Astrocyte (in vitro differentiated cells and primary cell): Measurements from ENCODE around the gene ICA1. TPM values are rescaled to one million over a fixed set of nuclear protein-coding genes. Genes with fewer than 3 reads are reported as not detected.
A peak's percentile ranks its signal among the peaks of the same experiment; 100 is the strongest.

Experiments used
- DNase-seq: peaks from one replicate; pipeline ENCODE4 v3.0.0-alpha.2; 2010; ENCODE audit warnings: low read depth
- FAIRE-seq: peaks from 2 replicates; lab custom pipeline; 2011; peaks lifted over from hg19 to GRCh38; lab: Jason Lieb, UNC
- H2AFZ ChIP-seq: 2 replicates; pipeline ENCODE4 v1.6.0; 2012; ENCODE audit warnings: low read depth, low read length, inconsistent platforms
- H3K27ac ChIP-seq: 2 replicates; pipeline ENCODE4 v1.5.1; 2011; ENCODE audit warnings: low read depth, low read length, inconsistent platforms
- H3K27me3 ChIP-seq: 2 replicates; pipeline ENCODE4 v1.6.0; 2011; ENCODE audit warnings: low read length, inconsistent platforms; ENCODE audit not compliant: insufficient read depth
- H3K36me3 ChIP-seq: 2 replicates; pipeline ENCODE4 v1.5.1; 2011; ENCODE audit warnings: low read length, inconsistent platforms; ENCODE audit not compliant: insufficient read depth
- H3K4me1 ChIP-seq: 2 replicates; pipeline ENCODE4 v1.5.1; 2011; ENCODE audit warnings: low read length, inconsistent platforms; ENCODE audit not compliant: insufficient read depth
- H3K4me2 ChIP-seq: 2 replicates; pipeline ENCODE4 v1.6.0; 2012; ENCODE audit warnings: low read length, inconsistent platforms
- H3K4me3 ChIP-seq: 2 replicates; pipeline ENCODE4 v1.5.1; 2011; ENCODE audit warnings: low read depth, mild to moderate bottlenecking, low read length, inconsistent platforms; ENCODE audit not compliant: insufficient read depth
- H3K79me2 ChIP-seq: 2 replicates; pipeline ENCODE4 v1.6.0; 2012; ENCODE audit warnings: mild to moderate bottlenecking, low read length, inconsistent platforms; ENCODE audit not compliant: insufficient read depth
- H3K9ac ChIP-seq: 2 replicates; pipeline ENCODE4 v1.6.0; 2012; ENCODE audit warnings: mild to moderate bottlenecking, low read length, inconsistent platforms
- H3K9me3 ChIP-seq: 2 replicates; pipeline ENCODE4 v1.5.1; 2012; ENCODE audit warnings: low read depth, mild to moderate bottlenecking, low read length, inconsistent platforms; ENCODE audit not compliant: insufficient read depth
- H4K20me1 ChIP-seq: 2 replicates; pipeline ENCODE4 v1.6.0; 2012; ENCODE audit warnings: low read length, inconsistent platforms; ENCODE audit not compliant: insufficient read depth
- H3K27ac Mint-ChIP-seq: one replicate; pipeline ENCODE4 v1.8.0; 2021; ENCODE audit warnings: mild to moderate bottlenecking, mixed read lengths; ENCODE audit not compliant: unreplicated experiment
- H3K27me3 Mint-ChIP-seq: one replicate; pipeline ENCODE4 v1.8.0; 2021; ENCODE audit warnings: low read depth, mixed read lengths; ENCODE audit not compliant: unreplicated experiment
- H3K36me3 Mint-ChIP-seq: one replicate; pipeline ENCODE4 v1.8.0; 2021; ENCODE audit warnings: low read depth, mixed read lengths; ENCODE audit not compliant: unreplicated experiment
- H3K4me1 Mint-ChIP-seq: one replicate; pipeline ENCODE4 v1.8.0; 2021; ENCODE audit warnings: low read depth, mixed read lengths; ENCODE audit not compliant: unreplicated experiment
- H3K4me3 Mint-ChIP-seq: one replicate; pipeline ENCODE4 v1.8.0; 2021; ENCODE audit warnings: mild to moderate bottlenecking, moderate library complexity, mixed read lengths; ENCODE audit not compliant: unreplicated experiment
- H3K9me3 Mint-ChIP-seq: one replicate; pipeline ENCODE4 v1.8.0; 2021; ENCODE audit warnings: mild to moderate bottlenecking, mixed read lengths; ENCODE audit not compliant: unreplicated experiment
- CTCF ChIP-seq: IDR thresholded peaks from 2 replicates; pipeline ENCODE4 v1.5.1; 2011; ENCODE audit warnings: low read depth, mild to moderate bottlenecking, inconsistent platforms, low read length, moderate library complexity; ENCODE audit not compliant: insufficient read depth
- EZH2 ChIP-seq: IDR thresholded peaks from 2 replicates; pipeline ENCODE4 v1.6.1; 2012; ENCODE audit warnings: mild to moderate bottlenecking, low read length, inconsistent platforms; ENCODE audit not compliant: insufficient read depth
- total RNA-seq: library from RNA; stranded (reverse); gene quantifications from 2 replicates; pipeline ENCODE4 v1.2.1, GENCODE V29; 2021

Gene ICA1
- total RNA-seq, 1 donor from 2014 or later, result 8.0 TPM

- Mint-ChIP-seq H3K27ac (no peak overlapping the region), H3K27me3 (peaks cover 2% of the 10 kb centered on the region), H3K4me3 (no peak overlapping the region), H3K4me1 (no peaks in the 10 kb centered on the region), H3K9me3 (no peaks in the 10 kb centered on the region), H3K36me3 (no peaks in the 10 kb centered on the region)
- Histone ChIP-seq H3K79me2 (no peaks in the 10 kb centered on the region), H3K4me2 (no peak overlapping the region), H3K4me1 (no peaks in the 10 kb centered on the region), H2AFZ (no peak overlapping the region), H3K9ac (no peak overlapping the region), H3K36me3 (no peaks in the 10 kb centered on the region), H3K27me3 (no peaks in the 10 kb centered on the region), H3K4me3 (no peak overlapping the region), H3K9me3 (no peaks in the 10 kb centered on the region), H4K20me1 (no peaks in the 10 kb centered on the region), H3K27ac (no peak overlapping the region)
- DNase-seq (no peak), FAIRE-seq (no peak)
- TF ChIP-seq CTCF, result no peak
- no peak for TF ChIP-seq EZH2
These were observed 34.3 kb upstream of the ICA1 start for GRCh38 chr7:8296362-8296659.

- Histone ChIP-seq H3K79me2 (no peaks in the 10 kb centered on the region), H3K9me3 (no peaks in the 10 kb centered on the region), H4K20me1 (no peaks in the 10 kb centered on the region), H3K4me3 (no peak overlapping the region), H3K9ac (no peak overlapping the region), H3K27ac (no peak overlapping the region), H2AFZ (no peak overlapping the region), H3K36me3 (no peaks in the 10 kb centered on the region), H3K4me1 (no peaks in the 10 kb centered on the region), H3K27me3 (no peaks in the 10 kb centered on the region), H3K4me2 (no peak overlapping the region)
- Mint-ChIP-seq H3K27ac (peak overlapping the region; percentile 54), H3K4me1 (no peaks in the 10 kb centered on the region), H3K27me3 (peaks cover 2% of the 10 kb centered on the region), H3K9me3 (no peaks in the 10 kb centered on the region), H3K4me3 (no peak overlapping the region), H3K36me3 (no peaks in the 10 kb centered on the region)
- FAIRE-seq (peak; percentile 26), DNase-seq (peak; percentile 67)
- peak; percentile 79 for TF ChIP-seq CTCF
- no peak for TF ChIP-seq EZH2
These were observed 33.8 kb upstream of the ICA1 start for GRCh38 chr7:8295638-8296361.

GRCh38 chr7:8291397-8292141 is 29.6 kb upstream of the ICA1 start:
- Histone ChIP-seq H3K9me3 (no peaks in the 10 kb centered on the region), H3K36me3 (no peaks in the 10 kb centered on the region), H3K9ac (no peak overlapping the region), H2AFZ (no peak overlapping the region), H3K79me2 (no peaks in the 10 kb centered on the region), H3K4me3 (no peak overlapping the region), H3K27me3 (no peaks in the 10 kb centered on the region), H3K4me1 (no peaks in the 10 kb centered on the region), H4K20me1 (no peaks in the 10 kb centered on the region), H3K4me2 (no peak overlapping the region), H3K27ac (no peak overlapping the region)
- H3K27me3 Mint-ChIP-seq, result peaks cover 2% of the 10 kb centered on the region
- FAIRE-seq, result no peak
- no peaks in the 10 kb centered on the region for H3K4me1 Mint-ChIP-seq
- TF ChIP-seq CTCF (no peak), EZH2 (no peak)
- no peak for DNase-seq
- no peaks in the 10 kb centered on the region for H3K36me3 Mint-ChIP-seq
- no peak overlapping the region for H3K4me3 Mint-ChIP-seq
- no peak overlapping the region for H3K27ac Mint-ChIP-seq
- H3K9me3 Mint-ChIP-seq, result no peaks in the 10 kb centered on the region
